ENCODE results near the gene ARHGAP15.

GRCh38 chr2:143601828-143602227 lies 472.6 kb downstream of the ARHGAP15 start:
- TF ChIP-seq POLR2A (IDR thresholded peaks at IDR 0.05; ENCODE audit: low read length) (no peak), MYC (IDR thresholded peaks at IDR 0.05; ENCODE audit: borderline replicate concordance, low read length) (no peak), MAX (IDR thresholded peaks at IDR 0.05) (no peak), CTCF (IDR thresholded peaks at IDR 0.05) (no peak), ESRRA (IDR thresholded peaks at IDR 0.05; ENCODE audit: borderline replicate concordance, low read length) (no peak), RAD21 (conservative IDR thresholded peaks at IDR 0.05 in 1 of 2, IDR thresholded peaks at IDR 0.05 in 1 of 2) (no peak)

Measured in A549 (cell line).